Chondrocyte (in vitro differentiated cells): ENCODE results near the gene SLC35F3. TPM values are rescaled to one million over a fixed set of nuclear protein-coding genes. Genes with fewer than 3 reads are reported as not detected.

Experiments
- DNase-seq: peaks from one replicate; pipeline ENCODE4 v3.0.0; 2021; ENCODE audit warnings: mixed read lengths, low spot score
- H3K27ac Mint-ChIP-seq: one replicate; pipeline ENCODE4 v1.8.0; 2021; ENCODE audit warnings: mild to moderate bottlenecking, moderate library complexity, mixed read lengths; ENCODE audit not compliant: unreplicated experiment
- H3K27me3 Mint-ChIP-seq: 2 replicates; pipeline ENCODE4 v1.8.0; 2021; ENCODE audit warnings: low read depth, mixed read lengths
- H3K36me3 Mint-ChIP-seq: 2 replicates; pipeline ENCODE4 v1.8.0; 2021; ENCODE audit warnings: low read depth, mixed read lengths
- H3K4me1 Mint-ChIP-seq: 2 replicates; pipeline ENCODE4 v1.8.0; 2021; ENCODE audit warnings: low read depth, mild to moderate bottlenecking, mixed read lengths
- H3K4me3 Mint-ChIP-seq: one replicate; pipeline ENCODE4 v1.8.0; 2021; ENCODE audit warnings: mild to moderate bottlenecking, moderate library complexity, mixed read lengths; ENCODE audit not compliant: unreplicated experiment
- H3K9me3 Mint-ChIP-seq: 2 replicates; pipeline ENCODE4 v1.8.0; 2021; ENCODE audit warnings: low read depth, mixed read lengths
- total RNA-seq: library from RNA; stranded (reverse); gene quantifications from 3 replicates; pipeline ENCODE4 v1.2.1, GENCODE V29; 2021
- TF ChIP-seq, protein P1 (sequence below): fragments of 200-600 bp; sonication (generic); IDR thresholded peaks from 2 replicates; pipeline ENCODE4 v1.5.0; 2021; ENCODE audit warnings: antibody characterized with exemption, mild to moderate bottlenecking, moderate library complexity

The SLC35F3 gene
- total RNA-seq, 1 donor from 2014 or later: not detected

DNA sequence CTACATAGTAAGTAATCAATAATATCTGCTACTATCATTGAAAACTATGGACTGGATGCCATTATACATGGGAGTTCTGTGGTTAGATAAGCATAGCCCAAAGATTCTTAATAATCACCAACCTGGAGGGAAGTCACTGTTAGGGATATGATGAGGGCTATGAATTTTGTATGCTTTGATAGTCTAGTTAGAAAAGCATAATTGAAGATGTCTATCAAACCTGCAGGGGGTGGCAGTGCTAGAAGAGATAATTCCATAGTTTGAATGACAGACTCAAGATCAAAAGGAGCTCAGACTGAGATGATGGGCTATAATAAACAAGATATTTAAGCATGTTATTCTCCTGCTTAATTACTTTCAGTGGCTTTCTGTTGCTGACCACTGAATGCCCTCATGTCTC, 453.4 kb downstream of the SLC35F3 start:
- no peaks in the 10 kb centered on the region for H3K4me1 Mint-ChIP-seq
- H3K27me3 Mint-ChIP-seq: peaks cover 15% of the 10 kb centered on the region
- no peak for DNase-seq
- TF ChIP-seq, protein P1, sequence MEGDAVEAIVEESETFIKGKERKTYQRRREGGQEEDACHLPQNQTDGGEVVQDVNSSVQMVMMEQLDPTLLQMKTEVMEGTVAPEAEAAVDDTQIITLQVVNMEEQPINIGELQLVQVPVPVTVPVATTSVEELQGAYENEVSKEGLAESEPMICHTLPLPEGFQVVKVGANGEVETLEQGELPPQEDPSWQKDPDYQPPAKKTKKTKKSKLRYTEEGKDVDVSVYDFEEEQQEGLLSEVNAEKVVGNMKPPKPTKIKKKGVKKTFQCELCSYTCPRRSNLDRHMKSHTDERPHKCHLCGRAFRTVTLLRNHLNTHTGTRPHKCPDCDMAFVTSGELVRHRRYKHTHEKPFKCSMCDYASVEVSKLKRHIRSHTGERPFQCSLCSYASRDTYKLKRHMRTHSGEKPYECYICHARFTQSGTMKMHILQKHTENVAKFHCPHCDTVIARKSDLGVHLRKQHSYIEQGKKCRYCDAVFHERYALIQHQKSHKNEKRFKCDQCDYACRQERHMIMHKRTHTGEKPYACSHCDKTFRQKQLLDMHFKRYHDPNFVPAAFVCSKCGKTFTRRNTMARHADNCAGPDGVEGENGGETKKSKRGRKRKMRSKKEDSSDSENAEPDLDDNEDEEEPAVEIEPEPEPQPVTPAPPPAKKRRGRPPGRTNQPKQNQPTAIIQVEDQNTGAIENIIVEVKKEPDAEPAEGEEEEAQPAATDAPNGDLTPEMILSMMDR: no peak
- H3K9me3 Mint-ChIP-seq: peaks cover 3% of the 10 kb centered on the region
- no peaks in the 10 kb centered on the region for H3K36me3 Mint-ChIP-seq
- no peak overlapping the region for H3K4me3 Mint-ChIP-seq
- H3K27ac Mint-ChIP-seq: no peak overlapping the region

DNA sequence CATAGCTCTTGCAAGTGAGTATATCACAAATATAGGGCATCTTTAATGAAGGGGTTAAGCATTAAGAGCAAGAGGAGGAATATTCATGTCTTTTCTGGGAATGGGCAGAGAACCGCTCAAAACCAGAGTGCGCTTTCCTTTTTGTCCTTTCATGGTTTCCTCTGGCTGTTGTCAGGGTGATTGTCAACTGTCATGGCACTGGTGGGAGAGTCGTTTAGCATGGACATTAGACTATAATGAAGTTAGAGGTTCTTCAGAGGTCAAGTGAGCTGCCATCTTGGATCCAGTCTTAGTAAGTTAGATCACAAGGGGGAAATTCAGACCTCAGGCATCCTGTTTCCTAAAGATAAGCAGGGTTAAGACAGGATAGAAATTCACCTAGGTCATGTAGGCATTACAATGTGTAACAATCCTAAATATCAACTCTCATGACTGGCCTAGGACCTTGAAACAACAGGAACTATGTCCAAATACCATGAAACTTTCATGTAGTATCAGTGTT, 456.7 kb downstream of the SLC35F3 start:
- H3K36me3 Mint-ChIP-seq: no peaks in the 10 kb centered on the region
- peaks cover 5% of the 10 kb centered on the region for H3K27me3 Mint-ChIP-seq
- H3K27ac Mint-ChIP-seq: no peak overlapping the region
- no peaks in the 10 kb centered on the region for H3K4me1 Mint-ChIP-seq
- no peaks in the 10 kb centered on the region for H3K9me3 Mint-ChIP-seq
- no peak for DNase-seq
- H3K4me3 Mint-ChIP-seq: no peak overlapping the region
- TF ChIP-seq, protein P1: no peak

- H3K36me3 Mint-ChIP-seq: no peaks in the 10 kb centered on the region
- peaks cover 5% of the 10 kb centered on the region for H3K27me3 Mint-ChIP-seq
- TF ChIP-seq, protein P1: no peak
- no peak overlapping the region for H3K4me3 Mint-ChIP-seq
- no peak overlapping the region for H3K27ac Mint-ChIP-seq
- no peaks in the 10 kb centered on the region for H3K4me1 Mint-ChIP-seq
- no peaks in the 10 kb centered on the region for H3K9me3 Mint-ChIP-seq
- DNase-seq: no peak
Observed at GRCh38 chr1:234362558-234362957, 458.1 kb downstream of the SLC35F3 start.

DNA sequence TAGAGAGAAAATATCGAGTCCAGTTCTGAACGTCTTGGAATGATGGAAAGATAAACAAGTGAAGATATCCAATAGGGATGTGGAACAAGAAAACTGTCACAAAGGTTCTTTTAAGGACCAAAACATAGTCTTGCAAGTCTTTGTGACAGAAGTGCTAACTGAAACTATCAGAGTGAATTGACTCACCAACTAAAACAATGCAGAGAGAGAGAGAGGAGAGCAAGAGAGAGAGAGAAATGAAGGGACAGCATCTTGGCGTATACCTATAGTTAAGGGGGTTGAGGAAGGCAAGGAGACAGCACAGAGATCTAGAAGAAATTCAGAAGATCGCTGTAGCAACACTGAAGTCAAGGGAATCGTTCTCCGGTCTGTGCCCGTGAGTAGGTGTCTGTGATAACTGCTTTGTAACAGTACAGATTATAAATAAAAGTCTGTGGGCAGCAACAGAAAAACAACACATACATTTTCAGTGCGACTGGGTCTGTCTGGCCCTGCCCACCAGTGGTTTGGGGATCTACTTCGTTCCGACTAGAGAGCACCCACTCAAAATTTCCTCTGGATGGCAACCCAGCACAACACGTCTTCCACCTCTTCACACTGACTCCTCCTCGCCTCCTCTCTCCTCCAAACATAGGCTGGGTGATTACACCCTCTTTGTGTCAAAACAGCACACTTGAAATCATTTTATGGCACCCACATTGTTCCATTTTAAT, 464.0 kb downstream of the SLC35F3 start:
- Mint-ChIP-seq H3K27ac (no peak overlapping the region), H3K9me3 (no peaks in the 10 kb centered on the region), H3K27me3 (no peaks in the 10 kb centered on the region), H3K4me3 (no peak overlapping the region), H3K36me3 (no peaks in the 10 kb centered on the region), H3K4me1 (peaks cover 16% of the 10 kb centered on the region)
- TF ChIP-seq, protein P1: no peak
- DNase-seq: no peak

- DNase-seq: no peak
- TF ChIP-seq, protein P1: no peak
- Mint-ChIP-seq H3K36me3 (no peaks in the 10 kb centered on the region), H3K27ac (no peak overlapping the region), H3K27me3 (no peaks in the 10 kb centered on the region), H3K4me1 (peaks cover 20% of the 10 kb centered on the region), H3K9me3 (no peaks in the 10 kb centered on the region), H3K4me3 (no peak overlapping the region)
Observed at GRCh38 chr1:234369033-234369430, 464.6 kb downstream of the SLC35F3 start.
